Urinary bladder (tissue), 4 donors: ENCODE measurements around the gene CHCHD6. TPM values are rescaled to one million over a fixed set of nuclear protein-coding genes. Genes with fewer than 3 reads are reported as not detected.

Experiments used
- DNase-seq: peaks from one replicate; pipeline ENCODE4 v3.0.0-alpha.2; 2015; ENCODE audit errors: extremely low spot score
- H3K27ac ChIP-seq: one replicate; pipeline ENCODE4 v1.5.1; 2013; ENCODE audit warnings: low read depth, mild to moderate bottlenecking, moderate library complexity
- H3K36me3 ChIP-seq: one replicate; pipeline ENCODE4 v1.6.1; 2013; ENCODE audit warnings: mild to moderate bottlenecking, moderate library complexity; ENCODE audit not compliant: insufficient read depth
- H3K4me1 ChIP-seq: one replicate; pipeline ENCODE4 v1.6.1; 2013; ENCODE audit warnings: mild to moderate bottlenecking, moderate library complexity; ENCODE audit not compliant: insufficient read depth
- H3K4me3 ChIP-seq: one replicate; pipeline ENCODE4 v1.5.1; 2013; ENCODE audit warnings: low read depth, low read length
- WGBS: extraction: QIAGEN DNeasy Blood & Tissue Kit; methylation state at CpG from one replicate; pipeline ENCODE4 v1.1.7; 2013; 5-methylcytosine and 5-hydroxymethylcytosine counted together
- polyA plus RNA-seq: library from polyadenylated mRNA; stranded (reverse); fragments of 200-250 nt; gene quantifications from one replicate; pipeline ENCODE4 v1.2.3, GENCODE V29; 2013
- total RNA-seq: library from RNA; depleted of rRNA; stranded (reverse); fragments of >200 nt; gene quantifications from one replicate; pipeline ENCODE4 v1.2.3, GENCODE V29; 2014
- donor health status: healthy with polysubstance abuse.
- donor health status: healthy.

CHCHD6 gene
- total RNA-seq (5.4 TPM), polyA plus RNA-seq (20.9 TPM)

- H3K27ac ChIP-seq: no peak within 1 kb of the TSS
- WGBS: 3% methylated on average over 69 of the region's 69 CpGs
These were observed at the start of gene CHCHD6 for GRCh38 chr3:126703512-126704493. TSS of gene CHCHD6 (plus strand) at chr3:126704240. CDS start at chr3:126704313, 73 bp downstream.

GRCh38 chr3:126654571-126655383, 49.3 kb upstream of the CHCHD6 start, which contains the start of gene TXNRD3:
TSS of gene TXNRD3 (minus strand) at chr3:126655124.
- no peak for DNase-seq

More at GRCh38 chr3:126703512-126704493, at the start of gene CHCHD6:
- peaks cover 2% of the 10 kb centered on the region for H3K4me1 ChIP-seq
- H3K36me3 ChIP-seq: no peaks in the 10 kb centered on the region
- peak within 1 kb of the TSS; percentile 64 for H3K4me3 ChIP-seq
- DNase-seq: peak; percentile 86

GRCh38 chr3:126655887-126656286, 48.2 kb upstream of the CHCHD6 start:
- Histone ChIP-seq H3K36me3 (no peaks in the 10 kb centered on the region), H3K27ac (no peak overlapping the region), H3K4me1 (no peaks in the 10 kb centered on the region), H3K4me3 (no peak overlapping the region)
- DNase-seq: no peak
- 90% methylated on average over 11 of the region's 11 CpGs for WGBS

More at GRCh38 chr3:126654571-126655383, 49.3 kb upstream of the CHCHD6 start, which contains the start of gene TXNRD3:
- peak within 1 kb of the TSS; percentile 86 for H3K4me3 ChIP-seq
- H3K36me3 ChIP-seq: no peaks in the 10 kb centered on the region
- no peaks in the 10 kb centered on the region for H3K4me1 ChIP-seq
- WGBS: under 1% methylated on average over 102 of the region's 102 CpGs
- H3K27ac ChIP-seq: peak within 1 kb of the TSS; percentile 75

GRCh38 chr3:126656371-126657134, 47.5 kb upstream of the CHCHD6 start:
- Histone ChIP-seq H3K4me1 (no peaks in the 10 kb centered on the region), H3K36me3 (no peaks in the 10 kb centered on the region), H3K4me3 (no peak overlapping the region), H3K27ac (no peak overlapping the region)
- 80% methylated on average over 8 of the region's 8 CpGs for WGBS
- no peak for DNase-seq

GRCh38 chr3:126657901-126658300, 46.1 kb upstream of the CHCHD6 start:
- no peaks in the 10 kb centered on the region for H3K36me3 ChIP-seq
- no peaks in the 10 kb centered on the region for H3K4me1 ChIP-seq
- DNase-seq: no peak
- H3K27ac ChIP-seq: no peak overlapping the region
- no peak overlapping the region for H3K4me3 ChIP-seq
- WGBS: 75% methylated on average over 2 of the region's 2 CpGs

GRCh38 chr3:126658584-126658983, 45.5 kb upstream of the CHCHD6 start:
- no peaks in the 10 kb centered on the region for H3K36me3 ChIP-seq
- H3K4me3 ChIP-seq: no peak overlapping the region
- no peak for DNase-seq
- H3K27ac ChIP-seq: no peak overlapping the region
- no peaks in the 10 kb centered on the region for H3K4me1 ChIP-seq
- 88% methylated on average over 3 of the region's 3 CpGs for WGBS

GRCh38 chr3:126659915-126660886, 43.8 kb upstream of the CHCHD6 start:
- 53% methylated on average over 19 of the region's 19 CpGs for WGBS
- H3K36me3 ChIP-seq: no peaks in the 10 kb centered on the region
- H3K4me3 ChIP-seq: no peak overlapping the region
- no peak for DNase-seq
- H3K27ac ChIP-seq: no peak overlapping the region
- H3K4me1 ChIP-seq: no peaks in the 10 kb centered on the region

GRCh38 chr3:126661532-126662364, 42.3 kb upstream of the CHCHD6 start:
- DNase-seq: no peak
- Histone ChIP-seq H3K36me3 (no peaks in the 10 kb centered on the region), H3K4me1 (no peaks in the 10 kb centered on the region), H3K27ac (no peak overlapping the region), H3K4me3 (no peak overlapping the region)
- WGBS: 67% methylated on average over 11 of the region's 11 CpGs

- WGBS: 79% methylated on average over 4 of the region's 4 CpGs
- Histone ChIP-seq H3K4me3 (no peak overlapping the region), H3K36me3 (no peaks in the 10 kb centered on the region), H3K4me1 (no peaks in the 10 kb centered on the region), H3K27ac (no peak overlapping the region)
- no peak for DNase-seq
These were observed 40.8 kb upstream of the CHCHD6 start for GRCh38 chr3:126663257-126663656.

- Histone ChIP-seq H3K4me1 (no peaks in the 10 kb centered on the region), H3K27ac (no peak overlapping the region), H3K36me3 (no peaks in the 10 kb centered on the region), H3K4me3 (no peak overlapping the region)
- no peak for DNase-seq
- WGBS: 90% methylated on average over 8 of the region's 8 CpGs
These were observed 40.3 kb upstream of the CHCHD6 start for GRCh38 chr3:126663750-126664149.

GRCh38 chr3:126664591-126665214, 39.3 kb upstream of the CHCHD6 start:
- WGBS: 55% methylated on average over 5 of the region's 5 CpGs
- Histone ChIP-seq H3K4me1 (no peaks in the 10 kb centered on the region), H3K36me3 (no peaks in the 10 kb centered on the region), H3K4me3 (no peak overlapping the region), H3K27ac (no peak overlapping the region)
- no peak for DNase-seq
